Measurements from ENCODE around the gene POLD2. TPM values are rescaled to one million over a fixed set of nuclear protein-coding genes. Genes with fewer than 3 reads are reported as not detected.
A peak's percentile ranks its signal among the peaks of the same experiment; 100 is the strongest.

The POLD2 gene
- total and polyA plus RNA-seq, 2 experiments from 2014 or later = 100 to 164 TPM

- H3K4me3 ChIP-seq = no peak overlapping the region
- H3F3A ChIP-seq (ENCODE audit: insufficient read depth) = peaks cover 65% of the 10 kb centered on the region
- no peaks in the 10 kb centered on the region for H3K27me3 ChIP-seq (replicated peaks; ENCODE audit: insufficient read depth)
- no peak overlapping the region for H3K4me2 ChIP-seq (ENCODE audit: unreplicated experiment)
- TF ChIP-seq EZH2phosphoT487 (IDR thresholded peaks at IDR 0.05; ENCODE audit: insufficient read depth, low read depth) = no peak
- no peak for TF ChIP-seq EZH2 (IDR thresholded peaks at IDR 0.05; ENCODE audit: insufficient read depth, poor library complexity, severe bottlenecking)
- no peaks in the 10 kb centered on the region for H4K20me1 ChIP-seq (ENCODE audit: insufficient read depth)
- 31 to 33% methylated on average over 12 of the region's 12 CpGs for WGBS, 2 experiments (ENCODE audit: low coverage in 1 of 2, low lambda C conversion rate in 2 of 2, missing lambda C conversion rate in 2 of 2)
- H3K9ac ChIP-seq = peak overlapping the region; percentile 68
- no peaks in the 10 kb centered on the region for H3K79me2 ChIP-seq (ENCODE audit: insufficient read depth)
- DNase-seq = peak; percentile 92
- no peak overlapping the region for H2AFZ ChIP-seq
- H3K36me3 ChIP-seq (ENCODE audit: low read depth) = no peaks in the 10 kb centered on the region; the same call in 1 of the 2 replicates
- in situ Hi-C loops (cut with MboI) = loop anchor here (10.0 kb wide), 1 partner anchor 122 kb away; no protein-coding TSS in a partner anchor
- peak overlapping the region; percentile 69 for H3K27ac ChIP-seq
- peaks cover 36% of the 10 kb centered on the region for H3K4me1 ChIP-seq (ENCODE audit: insufficient read depth)
- no peaks in the 10 kb centered on the region for H3K9me2 ChIP-seq (ENCODE audit: insufficient read depth)
- no peaks in the 10 kb centered on the region for H3K9me3 ChIP-seq (ENCODE audit: low read depth)
These were observed 50.8 kb downstream of the POLD2 start for GRCh38 chr7:44072364-44073231.

GRCh38 chr7:44071726-44072363 is 51.5 kb downstream of the POLD2 start:
- Histone ChIP-seq H3K4me2 (ENCODE audit: unreplicated experiment) (no peak overlapping the region), H3F3A (ENCODE audit: insufficient read depth) (peaks cover 65% of the 10 kb centered on the region), H3K9me2 (ENCODE audit: insufficient read depth) (no peaks in the 10 kb centered on the region), H3K4me3 (no peak overlapping the region), H4K20me1 (ENCODE audit: insufficient read depth) (no peaks in the 10 kb centered on the region), H3K4me1 (ENCODE audit: insufficient read depth) (peaks cover 36% of the 10 kb centered on the region), H3K79me2 (ENCODE audit: insufficient read depth) (no peaks in the 10 kb centered on the region), H3K27me3 (replicated peaks; ENCODE audit: insufficient read depth) (no peaks in the 10 kb centered on the region), H3K9me3 (ENCODE audit: low read depth) (no peaks in the 10 kb centered on the region), H3K36me3 (ENCODE audit: low read depth) (no peaks in the 10 kb centered on the region; the same call in 1 of the 2 replicates), H3K9ac (peak overlapping the region; percentile 68), H2AFZ (no peak overlapping the region), H3K27ac (peak overlapping the region; percentile 69)
- WGBS, 2 experiments (ENCODE audit: low coverage in 1 of 2, low lambda C conversion rate in 2 of 2, missing lambda C conversion rate in 2 of 2) = 62 to 63% methylated on average over 9 of the region's 9 CpGs
- no peak for DNase-seq
- no peak for TF ChIP-seq EZH2phosphoT487 (IDR thresholded peaks at IDR 0.05; ENCODE audit: insufficient read depth, low read depth)
- no peak for TF ChIP-seq EZH2 (IDR thresholded peaks at IDR 0.05; ENCODE audit: insufficient read depth, poor library complexity, severe bottlenecking)
- in situ Hi-C loops (cut with MboI) = loop anchor here (10.0 kb wide), 1 partner anchor 123 kb away; no protein-coding TSS in a partner anchor

- H3F3A ChIP-seq (ENCODE audit: insufficient read depth) = peaks cover 41% of the 10 kb centered on the region
- in situ Hi-C loops (cut with MboI) = no loop called here
- no peaks in the 10 kb centered on the region for H4K20me1 ChIP-seq (ENCODE audit: insufficient read depth)
- H3K4me3 ChIP-seq = no peak overlapping the region
- H3K9me3 ChIP-seq (ENCODE audit: low read depth) = no peaks in the 10 kb centered on the region
- H3K27me3 ChIP-seq (replicated peaks; ENCODE audit: insufficient read depth) = no peaks in the 10 kb centered on the region
- no peak overlapping the region for H3K4me2 ChIP-seq (ENCODE audit: unreplicated experiment)
- H3K36me3 ChIP-seq (ENCODE audit: low read depth) = no peaks in the 10 kb centered on the region
- no peaks in the 10 kb centered on the region for H3K79me2 ChIP-seq (ENCODE audit: insufficient read depth)
- 66 to 68% methylated on average over 7 of the region's 7 CpGs for WGBS, 2 experiments (ENCODE audit: low coverage in 1 of 2, low lambda C conversion rate in 2 of 2, missing lambda C conversion rate in 2 of 2)
- no peak overlapping the region for H2AFZ ChIP-seq
- TF ChIP-seq EZH2 (IDR thresholded peaks at IDR 0.05; ENCODE audit: insufficient read depth, poor library complexity, severe bottlenecking) (no peak), EZH2phosphoT487 (IDR thresholded peaks at IDR 0.05; ENCODE audit: insufficient read depth, low read depth) (no peak)
- H3K4me1 ChIP-seq (ENCODE audit: insufficient read depth) = peaks cover 27% of the 10 kb centered on the region
- DNase-seq = peak; percentile 35
- no peaks in the 10 kb centered on the region for H3K9me2 ChIP-seq (ENCODE audit: insufficient read depth)
- no peak overlapping the region for H3K9ac ChIP-seq
- no peak overlapping the region for H3K27ac ChIP-seq
These were observed 55.3 kb downstream of the POLD2 start for GRCh38 chr7:44068054-44068453.

- DNase-seq = no peak
- Histone ChIP-seq H3K4me3 (no peak overlapping the region), H2AFZ (no peak overlapping the region), H3K9me3 (ENCODE audit: low read depth) (no peaks in the 10 kb centered on the region), H3K4me1 (ENCODE audit: insufficient read depth) (peaks cover 20% of the 10 kb centered on the region), H3K27me3 (replicated peaks; ENCODE audit: insufficient read depth) (no peaks in the 10 kb centered on the region), H3K4me2 (ENCODE audit: unreplicated experiment) (no peak overlapping the region), H3K36me3 (ENCODE audit: low read depth) (no peaks in the 10 kb centered on the region), H3K9ac (no peak overlapping the region), H3F3A (ENCODE audit: insufficient read depth) (peaks cover 34% of the 10 kb centered on the region), H4K20me1 (ENCODE audit: insufficient read depth) (no peaks in the 10 kb centered on the region), H3K27ac (no peak overlapping the region), H3K79me2 (ENCODE audit: insufficient read depth) (no peaks in the 10 kb centered on the region), H3K9me2 (ENCODE audit: insufficient read depth) (no peaks in the 10 kb centered on the region)
- in situ Hi-C loops (cut with MboI) = no loop called here
- TF ChIP-seq EZH2phosphoT487 (IDR thresholded peaks at IDR 0.05; ENCODE audit: insufficient read depth, low read depth) (no peak), EZH2 (IDR thresholded peaks at IDR 0.05; ENCODE audit: insufficient read depth, poor library complexity, severe bottlenecking) (no peak)
- WGBS, 2 experiments (ENCODE audit: low coverage in 1 of 2, low lambda C conversion rate in 2 of 2, missing lambda C conversion rate in 2 of 2) = 64 to 66% methylated on average over 11 of the region's 11 CpGs
These were observed 56.0 kb downstream of the POLD2 start for GRCh38 chr7:44067064-44067951.

Measured in GM23248 (cell line).